ENCODE measurements around the gene TGFBR3. TPM values are rescaled to one million over a fixed set of nuclear protein-coding genes. Genes with fewer than 3 reads are reported as not detected.

TGFBR3 gene
- total RNA-seq, 1 experiment from 2014 or later, result 2.4 TPM

- Histone ChIP-seq H4K91ac (ENCODE audit: insufficient read length, low read depth, low read length) (no peak overlapping the region), H3K9ac (ENCODE audit: extremely low read depth, insufficient read length, low read length) (no peak overlapping the region), H4K20me1 (ENCODE audit: control insufficient read depth, insufficient read depth, insufficient read length) (no peaks in the 10 kb centered on the region), H3K79me1 (ENCODE audit: insufficient read depth, low read depth, low read length, poor library complexity, severe bottlenecking) (no peaks in the 10 kb centered on the region), H2BK120ac (ENCODE audit: low read depth, low read length, poor library complexity, severe bottlenecking) (no peak overlapping the region), H2AK5ac (ENCODE audit: insufficient read length, low read length) (no peak overlapping the region), H3K27me3 (ENCODE audit: insufficient read depth, low read length) (no peaks in the 10 kb centered on the region), H3K14ac (ENCODE audit: insufficient read depth, low read length) (no peak overlapping the region), H2AFZ (ENCODE audit: low read length) (no peak overlapping the region), H3K23ac (ENCODE audit: insufficient read length, low read depth, low read length) (no peak overlapping the region), H3K56ac (ENCODE audit: insufficient read length, low read depth, low read length) (no peak overlapping the region), H3K4me2 (ENCODE audit: insufficient read depth, insufficient read length, low read length) (no peak overlapping the region), H3K9me3 (ENCODE audit: control insufficient read depth, low read depth, low read length) (no peaks in the 10 kb centered on the region), H3T11ph (ENCODE audit: low read length) (no peak overlapping the region), H2BK15ac (ENCODE audit: low read depth, low read length) (no peak overlapping the region), H4K5ac (ENCODE audit: insufficient read length, low read depth, low read length) (no peak overlapping the region), H3K4me1 (ENCODE audit: insufficient read depth, low read length) (peaks cover 2% of the 10 kb centered on the region; the same call in 1 of the 2 replicates), H2BK20ac (ENCODE audit: low read depth, low read length, poor library complexity, severe bottlenecking) (no peak overlapping the region), H2BK12ac (ENCODE audit: insufficient read length, low read depth, low read length) (no peak overlapping the region), H3K27ac (ENCODE audit: insufficient read length, low read depth, low read length) (no peak overlapping the region), H3K4ac (ENCODE audit: low read depth, low read length) (no peak overlapping the region), H3K23me2 (ENCODE audit: insufficient read length, low read depth, low read length, poor library complexity, severe bottlenecking) (no peaks in the 10 kb centered on the region), H3K79me2 (ENCODE audit: insufficient read depth, low read length) (no peaks in the 10 kb centered on the region), H4K8ac (replicated peaks; ENCODE audit: insufficient read length, low read depth, low read length) (no peak overlapping the region), H3K18ac (ENCODE audit: insufficient read length, low read depth, low read length) (no peak overlapping the region), H2BK5ac (ENCODE audit: insufficient read length, low read length) (no peak overlapping the region)
- no peak for TF ChIP-seq CTCF (conservative IDR thresholded peaks at IDR 0.05)
- Mint-ChIP-seq H3K4me1 (peaks cover 26 to 31% of the 10 kb centered on the region in 2 experiments), H3K27me3 (ENCODE audit: low read depth) (no peaks in the 10 kb centered on the region; the same call in 1 of the 2 replicates), H3K4me3 (no peak overlapping the region), H3K27ac (no peak overlapping the region), H3K9me3 (no peaks in the 10 kb centered on the region; a peak in 1 of 5 replicates), H3K36me3 (ENCODE audit: insufficient read depth in 1 of 3, low read depth in 3 of 3) (no peaks in the 10 kb centered on the region; a peak in 1 of 7 replicates)
- WGBS (ENCODE audit: extremely low coverage, insufficient read length, low lambda C conversion rate), result no CpG with 5 or more reads among the region's 8 CpGs
- no peak for DNase-seq
Measured at GRCh38 chr1:91806769-91807700, 78.9 kb downstream of the TGFBR3 start.
